ENCODE measurements around the gene DPP6.

GRCh38 chr7:154620141-154620755, 568.0 kb downstream of the DPP6 start:
- TF ChIP-seq REST (IDR thresholded peaks at IDR 0.05; ENCODE audit: low read depth) (no peak), TEAD4 (IDR thresholded peaks at IDR 0.05) (no peak), RAD21 (IDR thresholded peaks at IDR 0.05; ENCODE audit: low read depth) (no peak), MAX (IDR thresholded peaks at IDR 0.05) (no peak), YY1 (IDR thresholded peaks at IDR 0.05; ENCODE audit: low read depth) (no peak), EGR1 (IDR thresholded peaks at IDR 0.05) (no peak), TAF1 (IDR thresholded peaks at IDR 0.05; ENCODE audit: low read depth) (no peak), FOXM1 (IDR thresholded peaks at IDR 0.05; ENCODE audit: borderline replicate concordance, low read depth) (no peak), CREB1 (IDR thresholded peaks at IDR 0.05; ENCODE audit: low read depth) (no peak), EP300 (IDR thresholded peaks at IDR 0.05; ENCODE audit: borderline replicate concordance) (no peak)

Measured in Ishikawa (cell line).